Activated B cell treated with CpG ODN at 0.5 μM for 24 hours (primary cell): ENCODE data around the gene LEPR. TPM values are rescaled to one million over a fixed set of nuclear protein-coding genes. Genes with fewer than 3 reads are reported as not detected.

Source experiments
- ATAC-seq: fragments of 200-7000 bp; cut with Tn5 transposase; one replicate; pipeline ENCODE4 v1.10.0; 2021; ENCODE audit warnings: low read depth, mild to moderate bottlenecking, moderate library complexity
- CTCF ChIA-PET: fragments of 350-600 bp; sonication (Branson Sonifier 250); formaldehyde crosslinking; loops from one replicate; lab custom pipeline; 2021; ENCODE audit warnings: antibody characterized with exemption; lab: Charles Lee
- POLR2A ChIA-PET: fragments of 350-600 bp; sonication (Branson Sonifier 250); formaldehyde crosslinking; loops from one replicate; lab custom pipeline; 2021; ENCODE audit warnings: antibody characterized with exemption; lab: Charles Lee
- DNase-seq: peaks from one replicate; pipeline ENCODE4 v3.0.0; 2022
- H3K27ac Mint-ChIP-seq: one replicate; pipeline ENCODE4 v1.8.0; 2020; ENCODE audit warnings: mixed read lengths
- H3K27me3 Mint-ChIP-seq: one replicate; pipeline ENCODE4 v1.8.0; 2021; ENCODE audit warnings: mixed read lengths
- H3K36me3 Mint-ChIP-seq: one replicate; pipeline ENCODE4 v1.8.0; 2021; ENCODE audit warnings: low read depth, mixed read lengths
- H3K4me1 Mint-ChIP-seq: one replicate; pipeline ENCODE4 v1.8.0; 2021; ENCODE audit warnings: mixed read lengths
- H3K4me3 Mint-ChIP-seq: one replicate; pipeline ENCODE4 v1.8.0; 2020; ENCODE audit warnings: mild to moderate bottlenecking, mixed read lengths
- H3K9me3 Mint-ChIP-seq: one replicate; pipeline ENCODE4 v1.8.0; 2020; ENCODE audit warnings: mixed read lengths
- intact Hi-C: fragments of 100-400 bp; cut with micrococcal nuclease; formaldehyde crosslinking; loops from one replicate; pipeline ENCODE4 v1.15.1; 2024
- total RNA-seq: library from RNA; stranded (reverse); gene quantifications from 2 replicates; pipeline ENCODE4 v1.2.3, GENCODE V29; 2022
- TF ChIP-seq, protein P1 (sequence below): fragments of 200-600 bp; IDR thresholded peaks from one replicate; pipeline ENCODE4 v1.8.0; 2022; ENCODE audit warnings: antibody characterized with exemption, mild to moderate bottlenecking

The LEPR gene
- total RNA-seq, 1 donor from 2014 or later = 1.00 TPM

DNA sequence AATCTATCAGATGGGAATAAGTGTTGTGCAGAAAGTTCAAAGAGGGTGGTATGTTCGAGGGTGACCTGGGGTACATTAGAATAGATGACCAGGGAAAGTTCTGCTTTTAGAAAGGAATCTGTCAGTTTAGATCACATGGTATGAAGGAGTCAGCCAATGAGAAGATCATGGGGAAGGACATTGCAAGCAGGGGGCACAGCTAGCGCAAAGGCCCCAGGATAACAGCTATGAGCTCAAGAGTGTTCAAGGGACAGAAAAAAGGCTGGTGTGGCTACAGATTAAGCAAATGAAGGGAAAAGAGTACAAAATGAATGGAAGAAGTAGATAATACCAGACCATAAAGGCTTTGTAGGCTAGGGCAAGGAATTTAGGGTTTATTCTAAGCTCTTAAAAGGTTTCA is 8.6 kb downstream of the LEPR start:
- ChIA-PET POLR2A (no interaction called here), CTCF (interaction anchor here (0.7 to 2.5 kb wide), 3 partner anchors 9 to 1017 kb away, joined by 3 to 9 read pairs (median 3); no protein-coding TSS in a partner anchor)
- no peaks in the 10 kb centered on the region for H3K9me3 Mint-ChIP-seq
- ATAC-seq (no peak), DNase-seq (no peak)
- H3K27me3 Mint-ChIP-seq = no peaks in the 10 kb centered on the region
- no peaks in the 10 kb centered on the region for H3K4me1 Mint-ChIP-seq
- H3K36me3 Mint-ChIP-seq = peaks cover 39% of the 10 kb centered on the region
- TF ChIP-seq, protein P1, sequence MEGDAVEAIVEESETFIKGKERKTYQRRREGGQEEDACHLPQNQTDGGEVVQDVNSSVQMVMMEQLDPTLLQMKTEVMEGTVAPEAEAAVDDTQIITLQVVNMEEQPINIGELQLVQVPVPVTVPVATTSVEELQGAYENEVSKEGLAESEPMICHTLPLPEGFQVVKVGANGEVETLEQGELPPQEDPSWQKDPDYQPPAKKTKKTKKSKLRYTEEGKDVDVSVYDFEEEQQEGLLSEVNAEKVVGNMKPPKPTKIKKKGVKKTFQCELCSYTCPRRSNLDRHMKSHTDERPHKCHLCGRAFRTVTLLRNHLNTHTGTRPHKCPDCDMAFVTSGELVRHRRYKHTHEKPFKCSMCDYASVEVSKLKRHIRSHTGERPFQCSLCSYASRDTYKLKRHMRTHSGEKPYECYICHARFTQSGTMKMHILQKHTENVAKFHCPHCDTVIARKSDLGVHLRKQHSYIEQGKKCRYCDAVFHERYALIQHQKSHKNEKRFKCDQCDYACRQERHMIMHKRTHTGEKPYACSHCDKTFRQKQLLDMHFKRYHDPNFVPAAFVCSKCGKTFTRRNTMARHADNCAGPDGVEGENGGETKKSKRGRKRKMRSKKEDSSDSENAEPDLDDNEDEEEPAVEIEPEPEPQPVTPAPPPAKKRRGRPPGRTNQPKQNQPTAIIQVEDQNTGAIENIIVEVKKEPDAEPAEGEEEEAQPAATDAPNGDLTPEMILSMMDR = no peak
- intact Hi-C loops = loop anchor here (2.0 to 10.0 kb wide), 4 partner anchors 526 to 1018 kb away; partner anchors contain the start of gene RAVER2
- no peak overlapping the region for H3K4me3 Mint-ChIP-seq
- no peak overlapping the region for H3K27ac Mint-ChIP-seq

DNA sequence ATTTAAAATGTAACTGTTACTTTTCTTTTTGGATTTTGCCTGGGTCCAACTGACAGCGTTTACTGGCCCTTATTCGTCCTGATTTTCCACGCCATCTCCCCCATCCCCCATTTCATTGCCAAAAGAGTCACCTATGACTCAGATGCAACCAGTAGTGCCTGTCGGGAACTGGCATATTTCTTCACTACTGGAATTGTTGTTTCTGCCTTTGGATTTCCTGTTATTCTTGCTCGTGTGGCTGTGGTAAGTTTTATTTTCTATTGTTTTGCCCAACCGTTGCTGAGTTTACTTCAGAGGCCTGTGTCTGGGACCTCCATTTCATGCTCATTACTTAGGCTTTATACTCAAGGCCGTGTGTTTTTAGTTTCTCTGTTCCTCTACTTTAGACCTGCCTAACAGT is 9.3 kb downstream of the LEPR start:
- Mint-ChIP-seq H3K9me3 (no peaks in the 10 kb centered on the region), H3K27ac (no peak overlapping the region), H3K4me3 (no peak overlapping the region), H3K36me3 (peaks cover 39% of the 10 kb centered on the region), H3K4me1 (no peaks in the 10 kb centered on the region), H3K27me3 (no peaks in the 10 kb centered on the region)
- ChIA-PET POLR2A (no interaction called here), CTCF (interaction anchor here (1.4 to 2.7 kb wide), 3 partner anchors 10 to 1016 kb away, joined by 4 to 18 read pairs (median 9); partner anchors contain the start of genes LEPR and LEPROT)
- DNase-seq = no peak
- TF ChIP-seq, protein P1 = no peak
- ATAC-seq = no peak
- intact Hi-C loops = loop anchor here (2.0 to 10.0 kb wide), 5 partner anchors 525 to 1017 kb away; partner anchors contain the start of gene RAVER2

DNA sequence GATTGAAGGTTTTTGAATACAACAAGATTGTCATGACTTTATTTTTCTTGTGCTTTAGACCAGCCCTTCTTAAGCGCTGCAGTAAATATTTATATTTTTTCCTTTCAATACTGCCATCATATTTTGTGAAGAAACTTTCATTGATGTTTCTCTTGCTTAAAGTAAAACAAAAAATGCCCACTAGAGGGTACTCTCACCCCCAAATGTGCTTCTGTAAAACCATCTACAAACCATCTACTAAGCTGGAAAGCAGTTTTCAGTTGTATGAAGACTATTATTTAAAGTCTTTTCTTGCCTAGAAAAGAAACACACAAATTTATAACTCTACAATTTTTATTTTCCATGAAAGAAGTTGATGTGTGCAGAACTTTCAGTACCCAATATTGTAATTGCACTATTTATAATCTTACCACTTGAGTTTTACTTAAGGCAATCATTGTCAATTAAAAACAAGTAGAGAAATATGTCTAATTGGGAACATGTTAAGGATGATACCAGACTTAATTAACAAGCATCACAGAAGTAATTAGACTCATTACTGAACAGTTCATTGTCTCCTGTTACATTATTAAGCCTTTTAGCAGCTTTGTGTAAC is 10.7 kb downstream of the LEPR start:
- TF ChIP-seq, protein P1 = no peak
- Mint-ChIP-seq H3K9me3 (no peaks in the 10 kb centered on the region), H3K4me3 (no peak overlapping the region), H3K4me1 (no peaks in the 10 kb centered on the region), H3K36me3 (peaks cover 29% of the 10 kb centered on the region), H3K27me3 (no peaks in the 10 kb centered on the region), H3K27ac (no peak overlapping the region)
- ChIA-PET POLR2A (no interaction called here), CTCF (interaction anchor here (0.6 to 2.7 kb wide), 8 partner anchors 9 to 1015 kb away, joined by 3 to 18 read pairs (median 4); partner anchors contain the start of genes LEPR and LEPROT)
- no peak for ATAC-seq
- no peak for DNase-seq
- intact Hi-C loops = loop anchor here (1.0 to 5.0 kb wide), 2 partner anchors 256 to 811 kb away; no protein-coding TSS in a partner anchor

DNA sequence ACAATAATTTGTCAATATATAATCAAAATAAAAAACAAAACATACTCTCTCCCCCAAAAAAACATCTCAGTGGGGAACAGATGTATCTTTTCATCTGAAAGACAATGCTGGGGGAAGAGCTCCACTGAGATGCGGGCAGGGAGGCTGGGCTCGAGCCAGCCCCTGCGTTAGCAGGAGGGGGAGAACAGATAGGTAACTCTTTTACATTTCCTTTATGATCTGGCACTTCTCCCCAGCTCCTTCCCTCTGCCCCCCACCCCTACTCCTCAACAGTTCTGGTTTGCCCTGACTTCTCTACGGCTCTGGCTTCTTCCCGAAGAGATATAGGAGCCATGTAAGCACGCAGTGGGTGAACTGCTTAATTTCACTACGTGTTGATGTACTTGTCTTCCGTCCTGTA is 12.4 kb downstream of the LEPR start:
- no peaks in the 10 kb centered on the region for H3K4me1 Mint-ChIP-seq
- DNase-seq = no peak
- intact Hi-C loops = loop anchor here (5.0 kb wide), 1 partner anchor 809 kb away; no protein-coding TSS in a partner anchor
- H3K4me3 Mint-ChIP-seq = no peak overlapping the region
- H3K36me3 Mint-ChIP-seq = peaks cover 20% of the 10 kb centered on the region
- POLR2A ChIA-PET = no interaction called here
- CTCF ChIA-PET = no interaction called here
- no peak overlapping the region for H3K27ac Mint-ChIP-seq
- H3K27me3 Mint-ChIP-seq = no peaks in the 10 kb centered on the region
- ATAC-seq = no peak
- no peaks in the 10 kb centered on the region for H3K9me3 Mint-ChIP-seq
- TF ChIP-seq, protein P1 = no peak

DNA sequence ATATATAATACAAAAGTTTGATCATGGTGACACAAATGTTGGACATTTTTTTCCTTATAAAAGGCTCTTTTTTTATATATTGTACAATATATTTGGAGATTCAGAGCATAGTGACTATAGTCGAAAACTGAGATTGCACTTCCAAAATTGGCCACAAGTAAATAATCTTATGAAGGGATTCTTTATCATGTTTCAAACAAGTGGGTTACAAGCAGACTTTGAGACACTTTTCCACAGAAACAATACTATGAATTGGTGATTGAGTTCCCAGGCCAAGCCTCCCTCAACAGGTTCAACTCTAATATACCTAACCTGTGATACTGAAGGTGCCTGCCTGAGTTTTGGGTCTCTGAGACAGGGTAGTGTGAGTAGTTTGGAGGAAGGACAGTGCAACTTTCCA is 13.8 kb downstream of the LEPR start:
- POLR2A ChIA-PET = no interaction called here
- H3K9me3 Mint-ChIP-seq = no peaks in the 10 kb centered on the region

More for the DNA sequence above, 13.8 kb downstream of the LEPR start:
- Mint-ChIP-seq H3K4me3 (no peak overlapping the region), H3K27me3 (no peaks in the 10 kb centered on the region), H3K36me3 (peaks cover 17% of the 10 kb centered on the region), H3K4me1 (no peaks in the 10 kb centered on the region), H3K27ac (no peak overlapping the region)
- TF ChIP-seq, protein P1 = no peak
- ATAC-seq = no peak
- no peak for DNase-seq
- CTCF ChIA-PET = interaction anchor here (1.4 kb wide), 1 partner anchor 14 kb away, joined by 3 read pairs; no protein-coding TSS in a partner anchor
- intact Hi-C loops = loop anchor here (5.0 kb wide), 1 partner anchor 808 kb away; no protein-coding TSS in a partner anchor
